WTC11 (cell line): ENCODE results near the gene SPSB4.
"Not testable (repeated sequence)": the region's sequence is repeated elsewhere in the genome, so short reads cannot be mapped to it uniquely, and the experiment has no call there.

Experiments
- ETV6 ChIP-seq: sonication (generic); formaldehyde crosslinking; IDR thresholded peaks from 2 replicates; pipeline ENCODE4 v1.8.1; 2022; ENCODE audit warnings: mild to moderate bottlenecking, missing genetic modification reagents
- TF ChIP-seq, protein P1 (sequence below): fragments of 200-600 bp; IDR thresholded peaks from 2 replicates; pipeline ENCODE4 v1.8.0; 2022; ENCODE audit warnings: antibody characterized with exemption

DNA sequence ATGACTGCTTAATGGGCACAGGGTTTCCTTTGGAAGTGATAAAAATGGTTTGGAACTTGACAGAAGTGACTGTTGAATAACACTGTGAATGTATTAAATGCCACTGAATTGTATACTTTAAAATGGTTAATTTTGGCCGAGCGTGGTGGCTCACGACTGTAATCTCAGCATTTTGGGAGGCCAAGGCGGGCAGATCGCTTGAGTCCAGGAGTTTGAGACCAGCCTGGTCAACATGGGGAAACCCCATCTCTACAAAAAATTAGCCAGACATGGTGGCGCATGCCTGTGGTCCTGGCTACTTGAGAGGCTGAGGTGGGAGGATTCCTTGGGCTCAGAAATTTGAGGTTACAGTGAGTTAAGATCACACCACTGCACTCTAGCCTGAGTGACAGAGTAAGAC, 62.5 kb downstream of the SPSB4 start:
- TF ChIP-seq, protein P1, sequence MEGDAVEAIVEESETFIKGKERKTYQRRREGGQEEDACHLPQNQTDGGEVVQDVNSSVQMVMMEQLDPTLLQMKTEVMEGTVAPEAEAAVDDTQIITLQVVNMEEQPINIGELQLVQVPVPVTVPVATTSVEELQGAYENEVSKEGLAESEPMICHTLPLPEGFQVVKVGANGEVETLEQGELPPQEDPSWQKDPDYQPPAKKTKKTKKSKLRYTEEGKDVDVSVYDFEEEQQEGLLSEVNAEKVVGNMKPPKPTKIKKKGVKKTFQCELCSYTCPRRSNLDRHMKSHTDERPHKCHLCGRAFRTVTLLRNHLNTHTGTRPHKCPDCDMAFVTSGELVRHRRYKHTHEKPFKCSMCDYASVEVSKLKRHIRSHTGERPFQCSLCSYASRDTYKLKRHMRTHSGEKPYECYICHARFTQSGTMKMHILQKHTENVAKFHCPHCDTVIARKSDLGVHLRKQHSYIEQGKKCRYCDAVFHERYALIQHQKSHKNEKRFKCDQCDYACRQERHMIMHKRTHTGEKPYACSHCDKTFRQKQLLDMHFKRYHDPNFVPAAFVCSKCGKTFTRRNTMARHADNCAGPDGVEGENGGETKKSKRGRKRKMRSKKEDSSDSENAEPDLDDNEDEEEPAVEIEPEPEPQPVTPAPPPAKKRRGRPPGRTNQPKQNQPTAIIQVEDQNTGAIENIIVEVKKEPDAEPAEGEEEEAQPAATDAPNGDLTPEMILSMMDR = not testable (repeated sequence)
- not testable (repeated sequence) for TF ChIP-seq ETV6
